GM06990 (cell line): ENCODE measurements around the gene GIMAP8.
A peak's percentile ranks its signal among the peaks of the same experiment; 100 is the strongest.

Experiments
- DNase-seq: peaks from one replicate; pipeline ENCODE4 v3.0.0-alpha.2; 2011; ENCODE audit not compliant: insufficient read length; ENCODE audit errors: extremely low read depth
- H3K27me3 ChIP-seq: replicated peaks from 2 replicates; pipeline ENCODE4 v1.6.0; 2011; ENCODE audit warnings: low read length; ENCODE audit not compliant: control insufficient read depth, insufficient read depth
- H3K36me3 ChIP-seq: 2 replicates; pipeline ENCODE4 v1.5.1; 2011; ENCODE audit warnings: low read length; ENCODE audit not compliant: control insufficient read depth, insufficient read depth
- H3K4me3 ChIP-seq: replicated peaks from 2 replicates; pipeline ENCODE4 v1.5.1; 2011; ENCODE audit warnings: low read depth, mild to moderate bottlenecking, control low read depth, low read length
- TF ChIP-seq, protein P1 (sequence below): IDR thresholded peaks from 2 replicates; pipeline ENCODE4 v1.5.1; 2011; ENCODE audit warnings: low read length, control low read depth, mild to moderate bottlenecking, inconsistent platforms; ENCODE audit not compliant: insufficient read depth, poor library complexity, severe bottlenecking

GIMAP8 gene

DNA sequence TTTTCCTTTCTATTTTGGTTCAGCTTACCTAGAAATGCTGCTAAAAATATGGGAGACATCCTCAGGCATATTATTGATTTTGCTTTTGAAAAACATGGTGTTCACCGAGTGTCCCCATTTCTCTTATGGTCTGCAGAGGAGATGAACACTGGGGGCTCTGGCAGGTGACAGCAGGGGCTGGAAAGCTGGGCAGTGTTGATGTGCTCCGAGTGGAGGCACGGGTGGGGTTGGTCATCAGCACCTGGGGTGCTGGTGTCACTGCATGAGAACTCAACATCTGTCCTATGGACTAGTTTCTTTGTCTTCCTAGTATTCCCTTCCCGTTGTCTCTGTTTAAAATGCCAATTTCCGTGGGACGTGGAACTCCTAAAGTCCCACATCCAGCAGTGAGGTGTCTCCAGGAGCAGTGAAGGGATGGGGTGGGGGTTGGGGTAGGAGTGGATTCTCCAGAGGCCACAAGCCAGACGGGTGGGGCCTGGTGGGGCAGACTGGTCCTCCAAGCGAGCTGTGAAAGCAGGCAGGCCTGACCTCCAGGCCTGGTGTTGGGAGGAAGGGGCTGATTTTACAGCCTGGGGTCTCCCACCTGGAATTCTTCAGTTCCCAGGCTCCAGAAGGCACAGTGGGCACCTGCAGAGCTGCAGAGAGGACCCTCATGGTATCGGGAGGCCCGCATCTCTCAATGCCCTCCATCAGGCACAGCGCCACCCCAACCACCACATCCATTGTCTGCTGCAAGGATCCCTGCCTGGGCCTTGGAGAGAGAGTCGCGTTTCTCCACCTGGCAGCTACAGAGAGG is 46.9 kb upstream of the GIMAP8 start:
- TF ChIP-seq, protein P1, sequence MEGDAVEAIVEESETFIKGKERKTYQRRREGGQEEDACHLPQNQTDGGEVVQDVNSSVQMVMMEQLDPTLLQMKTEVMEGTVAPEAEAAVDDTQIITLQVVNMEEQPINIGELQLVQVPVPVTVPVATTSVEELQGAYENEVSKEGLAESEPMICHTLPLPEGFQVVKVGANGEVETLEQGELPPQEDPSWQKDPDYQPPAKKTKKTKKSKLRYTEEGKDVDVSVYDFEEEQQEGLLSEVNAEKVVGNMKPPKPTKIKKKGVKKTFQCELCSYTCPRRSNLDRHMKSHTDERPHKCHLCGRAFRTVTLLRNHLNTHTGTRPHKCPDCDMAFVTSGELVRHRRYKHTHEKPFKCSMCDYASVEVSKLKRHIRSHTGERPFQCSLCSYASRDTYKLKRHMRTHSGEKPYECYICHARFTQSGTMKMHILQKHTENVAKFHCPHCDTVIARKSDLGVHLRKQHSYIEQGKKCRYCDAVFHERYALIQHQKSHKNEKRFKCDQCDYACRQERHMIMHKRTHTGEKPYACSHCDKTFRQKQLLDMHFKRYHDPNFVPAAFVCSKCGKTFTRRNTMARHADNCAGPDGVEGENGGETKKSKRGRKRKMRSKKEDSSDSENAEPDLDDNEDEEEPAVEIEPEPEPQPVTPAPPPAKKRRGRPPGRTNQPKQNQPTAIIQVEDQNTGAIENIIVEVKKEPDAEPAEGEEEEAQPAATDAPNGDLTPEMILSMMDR: no peak
- Histone ChIP-seq H3K27me3 (no peaks in the 10 kb centered on the region), H3K36me3 (peaks cover under 1% of the 10 kb centered on the region), H3K4me3 (no peak overlapping the region)
- no peak for DNase-seq

DNA sequence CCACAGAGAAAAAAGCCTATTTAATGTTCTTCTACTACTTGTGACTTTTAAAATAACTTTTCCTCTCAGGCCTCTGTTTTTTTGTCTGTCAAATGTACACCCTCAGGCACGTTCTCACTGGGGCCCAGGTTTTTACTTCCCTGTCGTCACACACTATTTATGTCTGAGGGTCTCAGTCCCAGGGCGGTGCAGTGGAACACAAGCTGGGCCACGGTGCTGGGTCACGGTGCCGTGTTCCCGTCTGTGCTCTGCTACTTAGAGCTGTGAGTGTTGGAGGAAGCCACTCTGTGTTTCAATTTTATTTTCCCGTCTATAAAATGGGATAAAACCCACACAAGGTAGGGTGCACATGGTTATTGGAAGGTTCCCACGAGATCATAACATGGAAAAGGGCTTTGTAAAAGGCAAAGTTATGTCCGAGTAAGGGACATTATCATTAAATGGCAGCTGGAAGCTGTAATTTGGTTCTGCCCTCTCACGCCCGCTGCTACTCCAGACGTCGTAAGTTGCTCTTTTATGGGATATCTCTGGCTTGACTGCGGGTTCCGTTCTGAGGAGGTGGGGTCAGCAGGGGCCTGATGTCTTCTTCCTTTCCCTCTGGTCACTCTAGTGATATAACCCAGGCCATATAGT is 46.1 kb upstream of the GIMAP8 start:
- TF ChIP-seq, protein P1: no peak
- Histone ChIP-seq H3K4me3 (peak overlapping the region; percentile 74), H3K27me3 (no peaks in the 10 kb centered on the region), H3K36me3 (no peaks in the 10 kb centered on the region; the same call in none of the 2 replicates)
- no peak for DNase-seq

DNA sequence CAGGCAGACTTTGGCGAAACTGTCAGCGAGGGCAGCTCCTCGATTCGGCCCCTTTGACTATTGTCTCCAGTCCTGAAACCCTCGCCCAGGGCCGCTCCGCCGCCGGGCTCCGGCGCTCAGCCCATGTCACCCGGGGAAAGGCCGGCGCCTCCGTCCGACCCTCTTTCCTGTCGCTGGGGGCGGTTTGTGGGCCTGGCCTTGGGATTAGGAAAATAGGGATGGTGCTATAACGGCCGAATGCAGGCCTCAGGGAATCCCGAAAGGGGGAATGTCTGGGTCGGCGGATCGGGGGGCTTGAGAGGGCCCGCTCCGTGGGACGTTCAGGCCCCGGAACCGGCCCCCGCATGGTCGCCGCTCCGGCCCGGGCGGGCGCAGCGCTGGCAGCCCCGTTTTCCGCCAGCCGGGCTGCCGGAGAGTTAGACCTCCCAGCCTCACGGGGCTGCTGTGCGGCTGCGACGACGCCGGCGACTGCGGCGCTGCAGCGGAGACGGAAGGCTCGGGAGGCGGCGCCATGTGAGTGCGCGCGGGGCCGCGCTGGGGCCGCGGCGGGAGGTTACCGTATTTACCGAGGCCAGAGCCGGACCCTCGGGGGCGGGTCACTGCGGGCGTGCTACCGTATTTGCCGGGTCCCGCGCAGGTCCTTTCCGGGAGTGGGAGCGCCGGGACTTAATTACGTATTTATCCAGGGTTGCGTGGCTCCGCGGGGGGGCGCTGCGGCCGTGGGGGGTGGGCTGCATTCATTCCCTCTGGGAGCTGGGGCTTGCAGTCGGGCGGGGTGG is 45.4 kb upstream of the GIMAP8 start:
- TF ChIP-seq, protein P1: peak; percentile 25
- DNase-seq: peak; percentile 94

DNA sequence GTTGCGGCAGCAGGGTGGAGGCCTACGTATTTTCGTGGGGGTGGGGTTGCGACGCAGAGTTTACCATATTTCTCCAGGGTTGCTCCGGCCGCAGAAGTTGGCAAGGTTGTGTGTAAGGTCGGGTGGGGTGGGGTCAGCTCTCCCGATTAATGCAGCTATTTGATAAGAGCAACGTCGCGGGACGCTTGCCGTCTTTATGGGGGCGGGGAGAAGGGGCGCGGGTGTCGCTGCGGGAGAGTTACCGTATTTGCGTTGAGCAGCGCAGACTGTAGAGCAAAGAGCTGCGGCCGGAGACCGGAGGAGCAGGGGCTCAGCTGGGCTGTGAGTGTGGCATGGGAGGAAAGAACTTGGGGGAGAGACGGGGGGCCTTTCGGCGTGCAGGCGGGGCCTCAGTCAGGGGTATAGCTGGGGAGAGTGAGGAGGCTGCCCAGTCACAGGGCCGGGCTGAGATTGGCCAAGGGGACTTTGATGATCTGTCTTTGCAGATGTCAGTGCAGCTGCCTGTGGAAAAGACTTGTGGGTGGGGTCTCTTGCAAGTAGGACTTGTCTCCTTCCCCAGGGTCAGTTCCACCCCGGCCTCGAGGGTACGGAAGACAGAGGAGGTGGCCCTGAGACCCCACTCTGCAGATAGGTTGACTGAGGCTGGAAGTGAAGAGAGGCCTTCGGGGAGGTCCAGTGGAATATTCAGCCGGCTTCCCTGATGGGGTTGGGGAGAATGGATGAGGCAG is 44.7 kb upstream of the GIMAP8 start:
- Histone ChIP-seq H3K36me3 (peaks cover 2% of the 10 kb centered on the region), H3K4me3 (peak overlapping the region; percentile 74), H3K27me3 (no peaks in the 10 kb centered on the region)
- TF ChIP-seq, protein P1: no peak
- DNase-seq: peak; percentile 73

More for the DNA sequence above, 45.4 kb upstream of the GIMAP8 start:
- Histone ChIP-seq H3K4me3 (peak overlapping the region; percentile 74), H3K27me3 (no peaks in the 10 kb centered on the region), H3K36me3 (no peaks in the 10 kb centered on the region; the same call in none of the 2 replicates)

DNA sequence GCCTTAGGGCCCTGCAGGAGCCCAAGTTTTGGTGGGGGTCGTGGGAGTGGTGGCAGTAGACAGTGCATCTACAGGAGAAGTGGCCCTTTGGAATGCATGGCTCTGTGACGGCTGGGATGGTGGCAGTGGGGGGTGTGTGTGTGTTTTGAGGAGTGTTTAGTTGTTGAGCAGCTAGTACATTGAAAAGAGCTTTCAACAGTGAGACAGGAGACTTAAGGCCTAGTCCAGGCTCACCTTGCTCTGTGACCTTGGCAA is 44.2 kb upstream of the GIMAP8 start:
- peaks cover 2% of the 10 kb centered on the region for H3K36me3 ChIP-seq
- TF ChIP-seq, protein P1: no peak
- no peak for DNase-seq
- H3K4me3 ChIP-seq: peak overlapping the region; percentile 74
- no peaks in the 10 kb centered on the region for H3K27me3 ChIP-seq
